Stomach (tissue), 4 donors: ENCODE results near the gene NFS1.

Experiments used
- POLR2A ChIP-seq, 4 donors: fragments of 450-650 bp; IDR thresholded peaks; one replicate each; pipeline ENCODE4 v1.6.1; 2016; ENCODE audit warnings: antibody characterized with exemption in 4 of 4, control low read depth in 2 of 4, mild to moderate bottlenecking in 1 of 4, moderate library complexity in 1 of 4
- TF ChIP-seq, protein P1 (sequence below), 7 experiments: fragments of 450-650 bp in 4 of 7; fragments of 200-600 bp in 3 of 7; sonication (generic) in 3 of 7; IDR thresholded peaks; one replicate each; pipeline ENCODE4 v1.5.1; 2016 to 2019; ENCODE audit warnings: antibody characterized with exemption in 7 of 7, control low read depth in 2 of 7, mild to moderate bottlenecking in 1 of 7

DNA sequence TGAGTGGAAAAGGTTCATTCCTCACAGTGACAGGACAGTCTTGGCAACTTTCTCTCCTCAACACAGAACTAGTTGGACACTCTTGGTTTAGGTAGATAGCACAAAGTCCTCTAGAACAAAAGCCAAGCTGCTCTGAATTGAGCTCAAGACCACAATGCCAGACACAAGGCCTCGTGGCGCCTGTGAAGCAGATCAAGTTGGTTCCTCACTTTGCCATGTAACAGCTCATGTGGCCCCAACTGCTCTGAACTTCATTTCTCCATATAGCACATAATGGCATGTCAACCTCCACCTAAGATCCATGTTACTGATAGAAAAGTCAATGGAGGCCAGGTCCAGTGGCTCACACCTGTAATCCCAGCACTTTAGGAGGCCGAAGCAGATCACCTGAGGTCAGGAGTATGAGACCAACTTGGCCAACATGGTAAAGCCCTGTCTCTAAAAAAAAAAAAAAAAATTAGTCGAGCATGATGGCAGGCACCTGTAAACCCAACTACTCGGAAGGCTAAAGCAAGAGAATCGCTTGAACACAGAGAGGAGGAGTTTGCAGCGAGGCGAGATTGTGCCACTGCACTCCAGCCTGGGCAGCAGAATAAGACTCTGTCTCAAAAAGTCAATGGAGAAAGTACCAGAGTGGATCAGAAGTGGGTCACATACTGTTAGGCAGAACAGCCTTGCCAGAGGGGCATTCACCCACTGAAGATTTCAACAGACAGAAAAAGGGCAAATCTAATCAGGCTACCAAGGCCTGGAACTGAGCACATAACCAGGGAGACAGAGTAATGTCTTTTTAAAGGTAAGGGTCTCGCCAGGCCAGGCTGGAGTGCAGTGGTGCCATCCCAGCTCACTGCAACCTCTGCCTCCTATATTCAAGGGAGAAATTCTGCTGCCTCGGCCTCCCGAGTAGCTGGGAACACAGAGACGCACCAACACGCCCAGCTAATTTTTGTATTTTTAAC lies 21.3 kb upstream of the NFS1 start:
- no peak for TF ChIP-seq POLR2A (IDR thresholded peaks at IDR 0.05)
- TF ChIP-seq, protein P1, sequence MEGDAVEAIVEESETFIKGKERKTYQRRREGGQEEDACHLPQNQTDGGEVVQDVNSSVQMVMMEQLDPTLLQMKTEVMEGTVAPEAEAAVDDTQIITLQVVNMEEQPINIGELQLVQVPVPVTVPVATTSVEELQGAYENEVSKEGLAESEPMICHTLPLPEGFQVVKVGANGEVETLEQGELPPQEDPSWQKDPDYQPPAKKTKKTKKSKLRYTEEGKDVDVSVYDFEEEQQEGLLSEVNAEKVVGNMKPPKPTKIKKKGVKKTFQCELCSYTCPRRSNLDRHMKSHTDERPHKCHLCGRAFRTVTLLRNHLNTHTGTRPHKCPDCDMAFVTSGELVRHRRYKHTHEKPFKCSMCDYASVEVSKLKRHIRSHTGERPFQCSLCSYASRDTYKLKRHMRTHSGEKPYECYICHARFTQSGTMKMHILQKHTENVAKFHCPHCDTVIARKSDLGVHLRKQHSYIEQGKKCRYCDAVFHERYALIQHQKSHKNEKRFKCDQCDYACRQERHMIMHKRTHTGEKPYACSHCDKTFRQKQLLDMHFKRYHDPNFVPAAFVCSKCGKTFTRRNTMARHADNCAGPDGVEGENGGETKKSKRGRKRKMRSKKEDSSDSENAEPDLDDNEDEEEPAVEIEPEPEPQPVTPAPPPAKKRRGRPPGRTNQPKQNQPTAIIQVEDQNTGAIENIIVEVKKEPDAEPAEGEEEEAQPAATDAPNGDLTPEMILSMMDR (IDR thresholded peaks at IDR 0.05): no peak
